Neural cell (in vitro differentiated cells): ENCODE measurements around the gene CLASP1. TPM values are rescaled to one million over a fixed set of nuclear protein-coding genes. Genes with fewer than 3 reads are reported as not detected.

ENCODE experiments used
- H2AFZ ChIP-seq: fragments of 200-600, 300-800 bp; sonication (generic), shearing (Covaris generic); 2 replicates; pipeline ENCODE4 v1.6.0; 2014; ENCODE audit warnings: low read depth, mild to moderate bottlenecking, antibody characterized with exemption, low read length, moderate library complexity
- H3F3A ChIP-seq: fragments of 200-600 bp; shearing (Covaris generic); 2 replicates; pipeline ENCODE4 v1.6.1; 2016; ENCODE audit warnings: mild to moderate bottlenecking, moderate library complexity, mixed read lengths, antibody characterized with exemption, low read length; ENCODE audit not compliant: insufficient read depth, poor library complexity, severe bottlenecking
- H3K27ac ChIP-seq: fragments of 200-600, 300-800 bp; sonication (generic), shearing (Covaris generic); 2 replicates; pipeline ENCODE4 v1.5.1; 2014; ENCODE audit warnings: mild to moderate bottlenecking, low read length, moderate library complexity
- H3K27me3 ChIP-seq: fragments of 300-800, 200-600 bp; sonication (generic), shearing (Covaris generic); 2 replicates; pipeline ENCODE4 v1.6.0; 2014; ENCODE audit warnings: mild to moderate bottlenecking, low read depth, low read length, moderate library complexity; ENCODE audit not compliant: insufficient read depth
- H3K36me3 ChIP-seq: fragments of 300-800, 200-600 bp; sonication (generic), shearing (Covaris generic); 2 replicates; pipeline ENCODE4 v1.5.1; 2014; ENCODE audit warnings: mild to moderate bottlenecking, antibody characterized with exemption, low read length, moderate library complexity; ENCODE audit not compliant: insufficient read depth
- H3K4me2 ChIP-seq: fragments of 300-800, 200-600 bp; sonication (generic), shearing (Covaris generic); 2 replicates; pipeline ENCODE4 v1.6.0; 2014; ENCODE audit warnings: mild to moderate bottlenecking, low read length
- H3K4me3 ChIP-seq: fragments of 300-800, 200-600 bp; sonication (generic), shearing (Covaris generic); 2 replicates; pipeline ENCODE4 v1.5.1; 2014; ENCODE audit warnings: mild to moderate bottlenecking, low read length, moderate library complexity
- H3K79me2 ChIP-seq: fragments of 200-600 bp; shearing (Covaris generic); replicated peaks from 2 replicates; pipeline ENCODE4 v1.6.0; 2014; ENCODE audit warnings: mild to moderate bottlenecking, low read length, moderate library complexity; ENCODE audit not compliant: insufficient read depth
- H3K9ac ChIP-seq: fragments of 300-800, 200-600 bp; sonication (generic), shearing (Covaris generic); 2 replicates; pipeline ENCODE4 v1.6.1; 2016; ENCODE audit warnings: mild to moderate bottlenecking, low read length, mixed read lengths
- H3K9me2 ChIP-seq: fragments of 200-600 bp; shearing (Covaris generic); 2 replicates; pipeline ENCODE4 v1.6.1; 2016; ENCODE audit warnings: mild to moderate bottlenecking, low read length, mixed read lengths; ENCODE audit not compliant: insufficient read depth
- H3K9me3 ChIP-seq: fragments of 200-600, 300-800 bp; sonication (generic), shearing (Covaris generic); 2 replicates; pipeline ENCODE4 v1.6.1; 2016; ENCODE audit warnings: mild to moderate bottlenecking, mixed run types, low read length, moderate library complexity, mixed read lengths
- H4K20me1 ChIP-seq: fragments of 200-600 bp; shearing (Covaris generic); 2 replicates; pipeline ENCODE4 v1.6.1; 2016; ENCODE audit warnings: mild to moderate bottlenecking, mixed run types; ENCODE audit not compliant: insufficient read depth
- CTCF ChIP-seq: fragments of 450-650 bp; IDR thresholded peaks from 2 replicates; pipeline ENCODE4 v1.5.1; 2014; ENCODE audit warnings: antibody characterized with exemption, mild to moderate bottlenecking, moderate library complexity; ENCODE audit not compliant: poor library complexity, severe bottlenecking
- EP300 ChIP-seq: fragments of 450-650 bp; conservative IDR thresholded peaks from 2 replicates; pipeline ENCODE4 v1.6.1; 2014; ENCODE audit warnings: antibody characterized with exemption, mild to moderate bottlenecking, moderate library complexity; ENCODE audit not compliant: poor library complexity, severe bottlenecking
- EZH2 ChIP-seq: fragments of 200-600, 300-800 bp; shearing (Covaris generic), sonication (generic); IDR thresholded peaks from 2 replicates; pipeline ENCODE4 v1.6.1; 2014; ENCODE audit warnings: antibody characterized with exemption, low read length, borderline replicate concordance, mild to moderate bottlenecking; ENCODE audit not compliant: insufficient read depth, poor library complexity, severe bottlenecking
- MXI1 ChIP-seq: fragments of 450-650 bp; conservative IDR thresholded peaks from 2 replicates; pipeline ENCODE4 v1.6.1; 2014; ENCODE audit warnings: antibody characterized with exemption, mild to moderate bottlenecking; ENCODE audit not compliant: poor library complexity, severe bottlenecking
- POLR2AphosphoS5 ChIP-seq: IDR thresholded peaks from 2 replicates; pipeline ENCODE4 v1.6.1; 2012
- RAD21 ChIP-seq: fragments of 450-650 bp; conservative IDR thresholded peaks from 2 replicates; pipeline ENCODE4 v1.6.1; 2014; ENCODE audit warnings: antibody characterized with exemption, mild to moderate bottlenecking, moderate library complexity
- REST ChIP-seq: IDR thresholded peaks from 2 replicates; pipeline ENCODE4 v1.6.1; 2012; ENCODE audit warnings: borderline replicate concordance
- SMC3 ChIP-seq: fragments of 450-650 bp; conservative IDR thresholded peaks from 2 replicates; pipeline ENCODE4 v1.6.1; 2014; ENCODE audit warnings: antibody characterized with exemption, mild to moderate bottlenecking, moderate library complexity; ENCODE audit not compliant: poor library complexity
- TAF1 ChIP-seq: IDR thresholded peaks from 2 replicates; pipeline ENCODE4 v1.6.1; 2012; ENCODE audit warnings: low read depth
- polyA plus RNA-seq: library from polyadenylated mRNA; depleted of rRNA; stranded (reverse); fragments of >200 nt; gene quantifications from 2 replicates; pipeline ENCODE4 v1.2.3, GENCODE V29; 2014

Gene CLASP1
- polyA plus RNA-seq, 1 donor from 2014 or later: 41.3 TPM

DNA sequence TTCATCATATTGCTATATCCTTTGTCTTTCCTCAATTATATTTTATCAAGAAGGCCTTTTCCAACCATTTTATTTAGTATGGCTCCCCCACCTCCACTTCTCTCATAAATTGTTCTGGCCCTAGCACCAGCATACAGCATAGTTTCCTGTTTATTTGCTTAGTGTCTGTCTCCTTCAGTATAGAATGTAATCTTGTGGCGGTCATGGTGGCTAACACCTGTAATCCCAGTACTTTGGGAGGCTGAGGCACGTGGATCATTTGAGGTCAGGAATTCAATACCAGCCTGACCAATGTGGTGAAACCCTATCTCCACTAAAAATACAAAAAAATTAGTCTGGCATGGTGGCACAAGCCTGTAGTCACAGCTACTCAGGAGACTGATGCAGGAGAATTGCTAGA lies 39.6 kb upstream of the CLASP1 start:
- TF ChIP-seq POLR2AphosphoS5: no peak
- no peak for TF ChIP-seq MXI1
- no peak for TF ChIP-seq EZH2
- TF ChIP-seq CTCF: no peak
- no peak for TF ChIP-seq REST
- no peak for TF ChIP-seq EP300
- TF ChIP-seq RAD21: no peak
- no peaks in the 10 kb centered on the region for H3K9me2 ChIP-seq
- no peaks in the 10 kb centered on the region for H3F3A ChIP-seq
- H3K9ac ChIP-seq: no peak overlapping the region
- no peak overlapping the region for H2AFZ ChIP-seq
- H3K4me3 ChIP-seq: no peak overlapping the region
- H4K20me1 ChIP-seq: no peaks in the 10 kb centered on the region
- H3K79me2 ChIP-seq: no peaks in the 10 kb centered on the region
- no peaks in the 10 kb centered on the region for H3K36me3 ChIP-seq
- no peaks in the 10 kb centered on the region for H3K27me3 ChIP-seq
- H3K4me2 ChIP-seq: no peak overlapping the region
- H3K27ac ChIP-seq: no peak overlapping the region
- no peaks in the 10 kb centered on the region for H3K9me3 ChIP-seq

GRCh38 chr2:121686902-121687301 lies 37.6 kb upstream of the CLASP1 start:
- no peak overlapping the region for H3K4me2 ChIP-seq
- no peaks in the 10 kb centered on the region for H3F3A ChIP-seq
- no peaks in the 10 kb centered on the region for H3K27me3 ChIP-seq
- no peaks in the 10 kb centered on the region for H3K79me2 ChIP-seq
- no peak overlapping the region for H3K4me3 ChIP-seq
- no peak overlapping the region for H2AFZ ChIP-seq
- no peaks in the 10 kb centered on the region for H3K36me3 ChIP-seq
- no peaks in the 10 kb centered on the region for H3K9me3 ChIP-seq
- TF ChIP-seq RAD21 (no peak), CTCF (no peak), EZH2 (no peak), MXI1 (no peak), REST (no peak), POLR2AphosphoS5 (no peak), EP300 (no peak), SMC3 (no peak), TAF1 (no peak)
- H3K9ac ChIP-seq: no peak overlapping the region
- H4K20me1 ChIP-seq: no peaks in the 10 kb centered on the region
- no peak overlapping the region for H3K27ac ChIP-seq
- H3K9me2 ChIP-seq: no peaks in the 10 kb centered on the region
